DMS53 treated with DMSO at 0.1 percent for 48 hours (cell line): Measurements from ENCODE around the gene TRUB1.

Experiments
- DNase-seq: peaks from one replicate; lab custom pipeline; 2025; ENCODE audit not compliant: unreplicated experiment; lab: John Stamatoyannopoulos, UW

TRUB1 gene

GRCh38 chr10:114973997-114974396, 36.0 kb downstream of the TRUB1 start:
- no peak for DNase-seq

GRCh38 chr10:114974625-114975024, 36.6 kb downstream of the TRUB1 start:
- DNase-seq: no peak

GRCh38 chr10:114975091-114975490, 37.1 kb downstream of the TRUB1 start:
- no peak for DNase-seq

- DNase-seq: no peak
Measured at GRCh38 chr10:114982989-114983388, 45.0 kb downstream of the TRUB1 start.

- no peak for DNase-seq
Measured at GRCh38 chr10:114987995-114988394, 50.0 kb downstream of the TRUB1 start.

GRCh38 chr10:114990586-114990985, 52.6 kb downstream of the TRUB1 start:
- no peak for DNase-seq

- DNase-seq: no peak
Measured at GRCh38 chr10:114990991-114991390, 53.0 kb downstream of the TRUB1 start.

- DNase-seq: no peak
Measured at GRCh38 chr10:114992189-114992775, 54.3 kb downstream of the TRUB1 start.

- DNase-seq: no peak
Measured at GRCh38 chr10:114995468-114996247, 57.7 kb downstream of the TRUB1 start.

DNA sequence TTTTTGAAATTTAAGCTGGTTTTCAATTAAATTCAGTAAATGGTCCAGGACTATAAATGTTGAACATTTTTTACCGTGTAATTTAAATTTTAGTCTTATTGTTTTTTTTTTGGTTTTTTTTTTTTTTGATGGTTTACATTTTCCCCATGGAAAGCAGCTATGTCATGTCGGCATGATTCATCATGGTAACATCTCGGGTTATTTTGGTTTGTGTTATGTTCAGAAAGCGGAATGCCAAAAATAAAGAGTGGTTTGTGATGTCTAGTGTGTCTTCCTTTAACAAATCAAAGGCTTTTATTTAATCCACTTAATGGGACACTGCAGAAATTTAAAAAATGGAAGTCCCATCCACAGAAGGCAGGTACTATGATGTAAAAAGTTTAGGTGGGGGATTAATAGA, 58.5 kb downstream of the TRUB1 start:
- DNase-seq: no peak

DNA sequence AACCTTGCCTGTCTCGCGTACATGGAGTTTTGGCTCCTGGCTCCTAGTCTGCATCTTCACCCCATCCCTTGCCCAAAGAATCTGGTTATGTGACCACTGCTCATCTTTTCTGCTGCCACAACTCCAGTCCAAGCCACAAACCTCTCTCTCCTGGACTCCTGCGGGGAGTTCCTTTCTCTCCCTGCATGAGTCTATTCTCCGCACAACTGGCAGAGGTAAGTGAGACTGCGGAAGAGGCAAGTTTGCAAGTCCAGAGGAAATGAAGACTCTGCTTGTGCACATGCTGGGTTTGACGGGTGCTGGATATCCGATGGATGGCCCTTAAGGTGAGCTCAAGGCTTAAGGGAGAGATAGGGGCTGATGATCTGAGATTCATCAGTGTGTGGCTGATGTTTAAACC, 61.0 kb downstream of the TRUB1 start:
- DNase-seq: no peak

GRCh38 chr10:115001506-115002381, 63.7 kb downstream of the TRUB1 start:
- no peak for DNase-seq

- no peak for DNase-seq
Measured at GRCh38 chr10:115003396-115003795, 65.4 kb downstream of the TRUB1 start.

GRCh38 chr10:115004236-115004862, 66.4 kb downstream of the TRUB1 start:
- DNase-seq: no peak

DNA sequence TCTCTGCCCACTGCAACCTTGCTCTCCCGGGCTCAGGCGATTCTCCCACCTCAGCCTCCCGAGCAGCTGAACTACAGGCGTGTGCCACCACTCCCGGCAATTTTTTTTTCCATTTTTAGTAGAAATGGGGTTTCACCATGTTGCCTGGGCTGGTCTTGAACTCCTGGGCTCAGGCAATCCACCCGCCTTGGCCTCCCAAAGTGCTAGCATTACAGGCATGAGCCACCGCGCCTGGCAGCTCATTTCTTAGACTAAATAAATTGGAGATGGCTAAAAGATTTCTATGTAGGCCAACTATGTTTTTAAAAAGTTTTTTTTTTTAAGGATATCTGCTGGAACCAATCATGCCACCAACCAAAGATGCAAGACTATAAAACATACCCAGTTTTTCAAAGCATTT, 67.8 kb downstream of the TRUB1 start:
- DNase-seq: no peak

DNA sequence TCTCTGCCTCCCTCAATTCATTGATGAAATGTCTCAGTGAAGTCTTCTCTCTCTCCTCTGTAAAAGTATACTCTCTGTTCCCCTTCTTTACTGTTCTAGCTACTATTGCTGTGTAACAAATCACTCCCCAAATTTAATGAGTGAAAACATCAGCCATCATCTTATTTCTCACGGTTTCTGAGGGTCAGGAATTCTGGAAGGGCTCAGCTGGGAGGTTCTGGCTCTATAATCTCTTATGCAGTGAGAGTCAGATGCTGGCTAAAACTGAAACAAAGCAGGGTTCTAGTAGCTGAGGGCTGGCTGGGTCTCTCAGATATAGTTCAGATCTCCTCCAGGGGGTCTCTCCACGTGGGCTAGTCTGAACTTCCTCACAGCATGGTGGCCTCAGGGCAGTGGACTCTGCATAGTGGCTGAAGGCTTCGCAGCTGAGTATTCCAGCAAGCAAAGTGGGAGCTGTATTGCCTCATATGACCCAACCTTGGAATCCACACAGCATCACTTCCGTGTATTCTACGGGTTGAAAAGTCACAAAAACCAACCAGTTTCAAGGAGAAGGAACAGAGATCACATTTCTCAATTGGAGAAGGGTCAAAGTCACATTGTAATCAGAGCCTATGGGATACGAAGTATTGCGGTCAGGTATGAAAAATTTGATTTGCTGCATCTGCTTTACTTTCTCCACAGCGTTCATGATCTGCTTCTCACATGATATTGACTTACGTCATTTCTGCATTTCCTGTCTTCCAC, 80.4 kb downstream of the TRUB1 start:
- no peak for DNase-seq

DNA sequence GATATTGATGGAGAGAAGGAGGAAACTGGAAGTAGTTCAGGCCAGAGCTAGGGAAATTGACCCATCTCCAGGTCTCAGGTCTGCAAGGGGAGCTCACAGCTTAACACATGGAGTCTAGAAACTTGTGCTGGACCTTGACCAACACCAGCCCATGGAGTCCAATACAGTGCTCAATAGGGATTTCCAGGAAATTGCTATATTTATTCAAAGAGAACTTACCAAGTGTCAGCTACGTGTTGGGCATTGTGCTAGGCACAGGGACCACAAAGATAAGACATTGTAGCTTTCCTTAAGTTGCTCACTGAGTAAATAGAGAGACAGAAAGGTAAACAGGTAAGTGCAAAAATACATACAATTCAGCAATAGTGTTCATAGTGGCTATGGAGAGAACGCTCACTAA, 82.5 kb downstream of the TRUB1 start:
- no peak for DNase-seq

- no peak for DNase-seq
Measured at GRCh38 chr10:115022733-115023132, 84.7 kb downstream of the TRUB1 start.

DNA sequence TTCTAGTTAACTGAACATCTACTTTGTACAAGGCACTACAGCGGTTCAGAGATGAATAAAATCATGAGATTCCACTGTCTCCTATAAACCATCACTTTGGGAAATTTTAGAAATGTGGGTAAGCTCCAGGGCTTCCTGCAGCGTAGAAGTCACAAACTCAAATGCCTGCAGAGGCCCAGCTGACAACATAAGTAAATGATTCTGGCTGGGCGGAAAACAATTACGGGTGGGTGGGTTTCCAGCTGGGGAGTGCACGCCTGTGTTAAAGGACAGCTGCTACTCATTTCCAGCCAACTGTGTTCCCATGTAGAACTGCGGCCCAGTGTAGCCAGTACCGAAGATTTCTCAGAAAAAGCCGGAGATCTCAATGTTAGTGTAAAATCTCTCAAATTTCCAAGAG, 85.7 kb downstream of the TRUB1 start:
- DNase-seq: no peak

- DNase-seq: no peak
Measured at GRCh38 chr10:115024371-115024770, 86.4 kb downstream of the TRUB1 start.
